22Rv1 (cell line): Measurements from ENCODE around the gene IQCK.

ENCODE experiments used
- CTCF ChIP-seq: fragments of 450-650 bp; IDR thresholded peaks from 2 replicates; pipeline ENCODE4 v1.5.1; 2017; ENCODE audit warnings: mild to moderate bottlenecking
- ZFX ChIP-seq: fragments of 450-650 bp; IDR thresholded peaks from 2 replicates; pipeline ENCODE4 v1.6.1; 2017; ENCODE audit warnings: antibody characterized with exemption, borderline replicate concordance

DNA sequence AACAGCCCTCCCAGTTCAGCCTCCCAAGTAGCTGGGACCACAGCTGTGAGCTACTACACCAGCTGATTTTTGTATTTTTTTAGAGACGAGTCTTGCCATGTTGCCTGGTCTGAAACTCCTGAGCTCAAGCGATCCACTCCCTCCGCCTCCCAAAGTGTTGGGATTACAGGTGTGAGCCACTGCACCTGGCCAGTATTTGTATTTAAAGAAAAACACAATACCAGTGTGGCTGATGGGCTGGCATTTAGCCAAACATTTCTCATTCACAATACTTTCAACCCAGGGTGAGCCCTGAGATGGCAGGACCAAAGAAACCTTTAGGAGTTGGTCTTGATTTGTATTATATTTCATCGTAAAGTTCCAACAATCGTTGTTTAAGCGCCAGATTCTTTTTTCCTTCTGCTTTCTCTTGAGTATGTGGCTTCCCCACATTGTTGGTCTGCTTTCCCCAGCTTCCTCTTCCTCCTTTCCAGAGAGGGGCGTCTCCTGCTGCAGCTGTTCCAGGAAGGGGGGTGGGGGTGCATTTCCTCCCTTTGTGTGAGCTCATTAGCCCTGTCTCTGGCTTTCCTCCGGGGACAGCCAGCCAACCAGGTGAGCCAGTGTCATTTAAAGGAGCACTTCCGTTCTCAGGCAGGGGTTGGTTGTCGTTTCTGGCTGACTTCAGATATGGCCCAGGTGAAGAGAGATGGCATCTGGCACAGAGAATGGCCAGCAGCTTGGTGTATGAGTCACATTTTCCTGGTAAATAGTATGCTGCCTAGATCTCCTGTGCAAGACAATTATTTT is 86.7 kb downstream of the IQCK start:
- TF ChIP-seq CTCF (no peak), ZFX (no peak)
